Endodermal cell (in vitro differentiated cells): ENCODE data around the gene PCBP4. TPM values are rescaled to one million over a fixed set of nuclear protein-coding genes. Genes with fewer than 3 reads are reported as not detected.

ENCODE experiments used
- DNase-seq: peaks from one replicate; pipeline ENCODE4 v3.0.0-alpha.2; 2017
- H3K27ac ChIP-seq: 2 replicates; pipeline ENCODE4 v1.5.1; 2013; ENCODE audit warnings: mild to moderate bottlenecking, low read depth, low read length, moderate library complexity
- H3K27me3 ChIP-seq: 2 replicates; pipeline ENCODE4 v1.6.1; 2013; ENCODE audit warnings: mild to moderate bottlenecking, low read length, moderate library complexity; ENCODE audit not compliant: insufficient read depth, control insufficient read depth, poor library complexity, severe bottlenecking
- H3K36me3 ChIP-seq: 2 replicates; pipeline ENCODE4 v1.7.0; 2013; ENCODE audit warnings: mild to moderate bottlenecking, low read length, moderate library complexity; ENCODE audit not compliant: control insufficient read depth, insufficient read depth
- H3K4me1 ChIP-seq: one replicate; pipeline ENCODE4 v1.7.0; 2013; ENCODE audit warnings: low read length; ENCODE audit not compliant: control insufficient read depth, insufficient read depth
- H3K4me3 ChIP-seq: 2 replicates; pipeline ENCODE4 v1.5.1; 2013; ENCODE audit warnings: mild to moderate bottlenecking, low read length, moderate library complexity
- H3K9ac ChIP-seq: 2 replicates; pipeline ENCODE4 v1.6.1; 2013; ENCODE audit warnings: mild to moderate bottlenecking, low read length, moderate library complexity; ENCODE audit not compliant: poor library complexity, severe bottlenecking; ENCODE audit errors: extremely low read depth
- H3K9me3 ChIP-seq: 2 replicates; pipeline ENCODE4 v1.6.1; 2013; ENCODE audit warnings: mild to moderate bottlenecking, low read length, moderate library complexity; ENCODE audit not compliant: control insufficient read depth
- H3K27ac Mint-ChIP-seq: 2 replicates; pipeline ENCODE4 v1.8.0; 2020; ENCODE audit warnings: mixed read lengths
- H3K27me3 Mint-ChIP-seq: 2 replicates; pipeline ENCODE4 v1.8.0; 2021; ENCODE audit warnings: mild to moderate bottlenecking, mixed read lengths; ENCODE audit not compliant: insufficient read depth
- H3K36me3 Mint-ChIP-seq: 2 replicates; pipeline ENCODE4 v1.8.0; 2020; ENCODE audit warnings: low read depth, mixed read lengths
- H3K4me1 Mint-ChIP-seq: 2 replicates; pipeline ENCODE4 v1.8.0; 2020; ENCODE audit warnings: mixed read lengths
- H3K4me3 Mint-ChIP-seq: 2 replicates; pipeline ENCODE4 v1.8.0; 2020; ENCODE audit warnings: mild to moderate bottlenecking, moderate library complexity, mixed read lengths
- H3K9me3 Mint-ChIP-seq: 2 replicates; pipeline ENCODE4 v1.8.0; 2020; ENCODE audit warnings: mild to moderate bottlenecking, mixed read lengths
- CTCF ChIP-seq: fragments of 200-600 bp; sonication (generic); conservative IDR thresholded peaks from 2 replicates; pipeline ENCODE4 v1.5.0; 2021; ENCODE audit warnings: antibody characterized with exemption, mild to moderate bottlenecking
- WGBS, 2 experiments: methylation state at CpG; one replicate each; pipeline versions ENCODE4 v1.1.5 to v1.1.7; 2013; ENCODE audit warnings: missing lambda C conversion rate in 2 of 2, mixed read lengths in 1 of 2; ENCODE audit not compliant: insufficient coverage in 1 of 2, insufficient read length in 1 of 2; 5-methylcytosine and 5-hydroxymethylcytosine counted together
- total RNA-seq, 2 donors: library from RNA; stranded (reverse); fragmentation: NEBNext Ultra II Directional in 1 of 2; extraction: Animal tissue kit (Norgen Biotek cat#: 25700) in 1 of 2; gene quantifications; 2 replicates in 1 of 2; 3 replicates in 1 of 2; pipeline ENCODE4 v1.2.1, GENCODE V29; 2021

The PCBP4 gene
- total RNA-seq, 2 donors from 2014 or later: 54.1 to 68.1 TPM

- no peak overlapping the region for H3K4me3 ChIP-seq
- peaks cover 4% of the 10 kb centered on the region for H3K27me3 Mint-ChIP-seq
- no peaks in the 10 kb centered on the region for H3K4me1 ChIP-seq
- 83 to 92% methylated on average over 2 to 6 of the region's 6 CpGs for WGBS, 2 experiments
- no peaks in the 10 kb centered on the region for H3K9me3 Mint-ChIP-seq
- no peaks in the 10 kb centered on the region for H3K4me1 Mint-ChIP-seq
- no peak for DNase-seq
- H3K9ac ChIP-seq: no peak overlapping the region
- TF ChIP-seq CTCF: no peak
- no peak overlapping the region for H3K27ac ChIP-seq
- no peaks in the 10 kb centered on the region for H3K9me3 ChIP-seq
- no peaks in the 10 kb centered on the region for H3K36me3 Mint-ChIP-seq
- no peaks in the 10 kb centered on the region for H3K36me3 ChIP-seq
- no peak overlapping the region for H3K27ac Mint-ChIP-seq
- H3K27me3 ChIP-seq: no peaks in the 10 kb centered on the region
- H3K4me3 Mint-ChIP-seq: no peak overlapping the region
Observed at GRCh38 chr3:52013802-52014598, 46.7 kb upstream of the PCBP4 start.

- no peak for TF ChIP-seq CTCF
- Mint-ChIP-seq H3K9me3 (no peaks in the 10 kb centered on the region), H3K27me3 (peaks cover 4% of the 10 kb centered on the region), H3K27ac (no peak overlapping the region), H3K36me3 (no peaks in the 10 kb centered on the region), H3K4me1 (no peaks in the 10 kb centered on the region), H3K4me3 (no peak overlapping the region)
- H3K27ac ChIP-seq: no peak overlapping the region
- H3K9me3 ChIP-seq: no peaks in the 10 kb centered on the region
- no peak overlapping the region for H3K4me3 ChIP-seq
- H3K36me3 ChIP-seq: no peaks in the 10 kb centered on the region
- no peaks in the 10 kb centered on the region for H3K4me1 ChIP-seq
- no peak for DNase-seq
- WGBS, 2 experiments: 91 to 98% methylated on average over 7 of the region's 7 CpGs
- no peak overlapping the region for H3K9ac ChIP-seq
- no peaks in the 10 kb centered on the region for H3K27me3 ChIP-seq
Observed at GRCh38 chr3:52012699-52013098, 45.4 kb upstream of the PCBP4 start.

- Mint-ChIP-seq H3K27ac (no peak overlapping the region), H3K4me3 (no peak overlapping the region), H3K4me1 (peaks cover 9% of the 10 kb centered on the region), H3K36me3 (no peaks in the 10 kb centered on the region), H3K9me3 (no peaks in the 10 kb centered on the region), H3K27me3 (peaks cover 4% of the 10 kb centered on the region)
- Histone ChIP-seq H3K4me3 (no peak overlapping the region), H3K27ac (no peak overlapping the region), H3K27me3 (no peaks in the 10 kb centered on the region), H3K4me1 (peaks cover 4% of the 10 kb centered on the region), H3K9ac (no peak overlapping the region), H3K9me3 (no peaks in the 10 kb centered on the region), H3K36me3 (no peaks in the 10 kb centered on the region)
- no peak for TF ChIP-seq CTCF
- no peak for DNase-seq
Observed at GRCh38 chr3:52010431-52010830, 43.2 kb upstream of the PCBP4 start.
